ENCODE results near the gene SLC1A3.
"Not testable (repeated sequence)": the region's sequence is repeated elsewhere in the genome, so short reads cannot be mapped to it uniquely, and the experiment has no call there.

SLC1A3 gene

DNA sequence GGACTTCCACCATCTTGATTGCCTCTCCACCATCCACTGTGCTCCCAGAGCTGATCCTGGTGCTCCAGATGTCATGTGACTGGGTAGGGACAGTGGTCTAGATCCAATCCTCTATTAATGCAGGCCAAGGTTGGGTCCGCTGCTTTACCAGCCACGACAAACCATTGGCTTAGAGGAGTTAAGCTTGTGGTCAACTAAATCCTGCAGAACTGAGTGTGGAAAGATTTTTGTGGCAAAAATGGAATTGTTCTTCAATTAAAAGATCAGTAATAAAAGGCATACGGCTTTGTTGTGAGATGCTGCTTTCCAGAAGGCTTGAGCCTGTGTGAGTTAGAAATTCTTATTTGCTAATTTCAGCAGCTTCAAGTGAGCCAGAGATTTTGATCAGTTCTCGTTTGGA lies 30.7 kb downstream of the SLC1A3 start:
- H3K27me3 ChIP-seq (ENCODE audit: control insufficient read depth in 1 of 2, insufficient read depth in 2 of 2, low read length in 2 of 2): no peaks in the 10 kb centered on the region
- H3K9me3 ChIP-seq (ENCODE audit: low read length): no peaks in the 10 kb centered on the region
- no peak overlapping the region for H3K9ac ChIP-seq (ENCODE audit: low read length)
- no peaks in the 10 kb centered on the region for H3K4me1 ChIP-seq (ENCODE audit: insufficient read depth, low read length)
- no peak overlapping the region for H3K4me3 ChIP-seq (ENCODE audit: low read depth in 1 of 2, low read length in 2 of 2)
- no peaks in the 10 kb centered on the region for H3K36me3 ChIP-seq (ENCODE audit: insufficient read depth, low read length)
- no peak overlapping the region for H3K27ac ChIP-seq (ENCODE audit: low read depth, low read length)

GRCh38 chr5:36637516-36637915 lies 31.1 kb downstream of the SLC1A3 start:
- H3K4me1 ChIP-seq (ENCODE audit: insufficient read depth, low read length): no peaks in the 10 kb centered on the region
- no peak overlapping the region for H3K4me3 ChIP-seq (ENCODE audit: low read depth in 1 of 2, low read length in 2 of 2)
- H3K9me3 ChIP-seq (ENCODE audit: low read length): no peaks in the 10 kb centered on the region
- H3K9ac ChIP-seq (ENCODE audit: low read length): no peak overlapping the region
- no peak overlapping the region for H3K27ac ChIP-seq (ENCODE audit: low read depth, low read length)
- H3K27me3 ChIP-seq (ENCODE audit: control insufficient read depth in 1 of 2, insufficient read depth in 2 of 2, low read length in 2 of 2): no peaks in the 10 kb centered on the region
- no peaks in the 10 kb centered on the region for H3K36me3 ChIP-seq (ENCODE audit: insufficient read depth, low read length)

DNA sequence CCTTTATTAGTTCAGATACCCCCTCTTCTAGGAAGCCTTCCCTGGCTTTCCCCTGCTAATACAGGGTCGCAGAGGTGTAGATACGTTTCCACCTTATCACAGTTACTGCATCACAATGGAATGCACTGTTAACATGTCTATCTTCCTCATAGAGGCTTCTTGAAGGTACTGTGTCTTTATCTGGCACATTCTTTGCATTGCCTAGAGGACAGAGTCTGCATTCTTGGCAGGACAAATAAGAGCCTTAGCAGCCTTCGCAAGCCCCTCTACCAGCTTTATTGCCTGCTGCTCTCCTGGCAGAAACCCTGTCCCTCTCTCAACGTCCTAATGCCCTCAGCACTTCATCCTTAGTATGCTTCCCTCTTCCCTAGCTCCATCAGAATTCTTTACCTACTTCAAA lies 31.6 kb downstream of the SLC1A3 start:
- H3K27me3 ChIP-seq (ENCODE audit: control insufficient read depth in 1 of 2, insufficient read depth in 2 of 2, low read length in 2 of 2): no peaks in the 10 kb centered on the region
- no peak overlapping the region for H3K9ac ChIP-seq (ENCODE audit: low read length)
- no peaks in the 10 kb centered on the region for H3K36me3 ChIP-seq (ENCODE audit: insufficient read depth, low read length)
- no peaks in the 10 kb centered on the region for H3K4me1 ChIP-seq (ENCODE audit: insufficient read depth, low read length)
- H3K27ac ChIP-seq (ENCODE audit: low read depth, low read length): no peak overlapping the region
- no peaks in the 10 kb centered on the region for H3K9me3 ChIP-seq (ENCODE audit: low read length)
- no peak overlapping the region for H3K4me3 ChIP-seq (ENCODE audit: low read depth in 1 of 2, low read length in 2 of 2)

- Histone ChIP-seq H3K4me1 (ENCODE audit: insufficient read depth, low read length) (no peaks in the 10 kb centered on the region), H3K36me3 (ENCODE audit: insufficient read depth, low read length) (no peaks in the 10 kb centered on the region), H3K27me3 (ENCODE audit: control insufficient read depth in 1 of 2, insufficient read depth in 2 of 2, low read length in 2 of 2) (no peaks in the 10 kb centered on the region), H3K9ac (ENCODE audit: low read length) (no peak overlapping the region), H3K4me3 (ENCODE audit: low read depth in 1 of 2, low read length in 2 of 2) (no peak overlapping the region), H3K27ac (ENCODE audit: low read depth, low read length) (no peak overlapping the region), H3K9me3 (ENCODE audit: low read length) (no peaks in the 10 kb centered on the region)
Observed at GRCh38 chr5:36640949-36641348, 34.5 kb downstream of the SLC1A3 start.

DNA sequence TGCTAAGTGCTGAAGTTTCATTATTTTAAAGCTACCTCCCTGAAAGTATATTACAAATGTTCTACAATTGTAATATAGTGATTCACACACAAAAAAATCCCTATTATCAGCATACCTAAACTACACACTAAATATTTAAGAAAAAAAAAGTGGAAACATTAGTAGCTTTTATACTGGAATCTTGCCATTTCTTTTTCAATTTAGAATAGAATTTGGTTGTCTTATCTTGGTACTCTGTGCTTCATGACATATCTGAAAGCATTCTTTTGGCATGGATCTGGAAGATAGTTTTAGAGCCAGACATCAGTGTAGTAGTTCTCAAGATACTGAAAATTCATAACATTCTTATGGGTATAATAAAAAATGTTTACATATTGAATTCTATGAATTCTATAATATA lies 35.0 kb downstream of the SLC1A3 start:
- no peaks in the 10 kb centered on the region for H3K4me1 ChIP-seq (ENCODE audit: insufficient read depth, low read length)
- no peaks in the 10 kb centered on the region for H3K27me3 ChIP-seq (ENCODE audit: control insufficient read depth in 1 of 2, insufficient read depth in 2 of 2, low read length in 2 of 2)
- H3K9me3 ChIP-seq (ENCODE audit: low read length): no peaks in the 10 kb centered on the region
- H3K36me3 ChIP-seq (ENCODE audit: insufficient read depth, low read length): no peaks in the 10 kb centered on the region
- no peak overlapping the region for H3K4me3 ChIP-seq (ENCODE audit: low read depth in 1 of 2, low read length in 2 of 2)
- no peak overlapping the region for H3K27ac ChIP-seq (ENCODE audit: low read depth, low read length)
- no peak overlapping the region for H3K9ac ChIP-seq (ENCODE audit: low read length)

- H3K4me3 ChIP-seq (ENCODE audit: low read depth in 1 of 2, low read length in 2 of 2): no peak overlapping the region
- H3K36me3 ChIP-seq (ENCODE audit: insufficient read depth, low read length): no peaks in the 10 kb centered on the region
- H3K27me3 ChIP-seq (ENCODE audit: control insufficient read depth in 1 of 2, insufficient read depth in 2 of 2, low read length in 2 of 2): no peaks in the 10 kb centered on the region
- H3K4me1 ChIP-seq (ENCODE audit: insufficient read depth, low read length): no peaks in the 10 kb centered on the region
- no peak overlapping the region for H3K9ac ChIP-seq (ENCODE audit: low read length)
- H3K9me3 ChIP-seq (ENCODE audit: low read length): no peaks in the 10 kb centered on the region
- H3K27ac ChIP-seq (ENCODE audit: low read depth, low read length): no peak overlapping the region
Observed at GRCh38 chr5:36642089-36642488, 35.7 kb downstream of the SLC1A3 start.

DNA sequence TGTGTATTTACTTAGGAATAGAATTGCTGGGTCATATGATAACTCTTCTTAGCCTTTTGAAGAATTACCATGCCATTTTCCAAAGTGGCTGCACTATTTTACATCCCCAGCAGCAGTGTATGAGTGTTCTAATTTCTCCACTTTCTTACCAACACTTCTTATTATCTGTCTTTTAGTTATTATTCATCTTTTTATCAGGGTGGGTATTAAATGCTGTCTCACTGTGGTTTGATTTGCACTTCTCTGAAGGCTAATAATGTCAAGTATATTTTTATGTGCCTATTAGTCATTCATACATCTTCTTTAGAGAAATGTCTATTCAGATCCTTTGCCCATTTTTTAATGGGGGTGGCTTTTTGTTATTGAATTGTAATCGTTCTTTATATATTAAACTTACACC lies 36.8 kb downstream of the SLC1A3 start:
- Histone ChIP-seq H3K9me3 (ENCODE audit: low read length) (no peaks in the 10 kb centered on the region), H3K4me3 (ENCODE audit: low read depth in 1 of 2, low read length in 2 of 2) (no peak overlapping the region), H3K4me1 (ENCODE audit: insufficient read depth, low read length) (no peaks in the 10 kb centered on the region), H3K36me3 (ENCODE audit: insufficient read depth, low read length) (no peaks in the 10 kb centered on the region), H3K27ac (ENCODE audit: low read depth, low read length) (no peak overlapping the region), H3K27me3 (ENCODE audit: control insufficient read depth in 1 of 2, insufficient read depth in 2 of 2, low read length in 2 of 2) (no peaks in the 10 kb centered on the region), H3K9ac (ENCODE audit: low read length) (no peak overlapping the region)

- H3K4me1 ChIP-seq (ENCODE audit: insufficient read depth, low read length); H3K9ac ChIP-seq (ENCODE audit: low read length); H3K36me3 ChIP-seq (ENCODE audit: insufficient read depth, low read length); H3K4me3 ChIP-seq (ENCODE audit: low read depth in 1 of 2, low read length in 2 of 2); H3K27me3 ChIP-seq (ENCODE audit: control insufficient read depth in 1 of 2, insufficient read depth in 2 of 2, low read length in 2 of 2); H3K27ac ChIP-seq (ENCODE audit: low read depth, low read length); H3K9me3 ChIP-seq (ENCODE audit: low read length): not testable (repeated sequence)
Observed at GRCh38 chr5:36643841-36644240, 37.4 kb downstream of the SLC1A3 start.

DNA sequence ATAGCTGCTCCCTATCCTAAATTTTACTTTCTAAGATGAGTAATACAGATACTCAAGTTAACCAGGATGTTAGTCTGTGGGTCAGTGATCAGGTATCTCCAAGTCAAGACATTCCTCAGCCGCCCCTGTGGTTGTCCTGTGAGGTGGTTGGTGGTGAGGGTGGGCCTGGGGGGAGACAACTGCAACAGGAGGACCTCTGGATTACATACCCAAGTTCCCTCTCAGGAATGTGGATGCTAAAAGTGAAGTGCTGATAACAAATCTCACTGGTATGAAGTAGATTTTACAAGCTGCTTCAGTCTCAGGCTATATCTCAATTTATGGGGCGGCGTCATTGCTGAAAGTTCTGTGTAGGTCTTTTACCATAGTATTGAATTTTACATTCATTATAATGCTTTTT lies 38.3 kb downstream of the SLC1A3 start:
- no peak overlapping the region for H3K27ac ChIP-seq (ENCODE audit: low read depth, low read length)

DNA sequence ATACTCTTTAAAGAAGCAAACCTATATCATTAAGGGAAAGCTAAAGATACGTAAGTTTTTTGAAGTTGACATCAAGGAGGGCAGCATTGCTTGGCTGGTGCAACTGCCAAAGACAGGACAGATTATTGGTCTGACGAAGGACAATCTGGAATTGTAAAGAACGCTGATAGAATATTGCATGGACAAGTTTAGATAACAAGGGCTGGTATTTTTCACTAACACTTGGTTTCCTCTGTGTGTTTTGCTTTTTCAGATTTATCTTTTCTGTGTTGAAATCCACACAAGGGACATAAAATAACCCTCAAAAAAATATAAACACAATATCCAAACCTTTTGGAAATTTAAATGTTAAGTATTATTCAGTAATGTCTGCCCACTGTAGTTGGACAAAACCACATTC lies 39.7 kb downstream of the SLC1A3 start:
- no peaks in the 10 kb centered on the region for H3K36me3 ChIP-seq (ENCODE audit: insufficient read depth, low read length)
- H3K9me3 ChIP-seq (ENCODE audit: low read length): no peaks in the 10 kb centered on the region
- no peaks in the 10 kb centered on the region for H3K4me1 ChIP-seq (ENCODE audit: insufficient read depth, low read length)
- no peaks in the 10 kb centered on the region for H3K27me3 ChIP-seq (ENCODE audit: control insufficient read depth in 1 of 2, insufficient read depth in 2 of 2, low read length in 2 of 2)
- no peak overlapping the region for H3K27ac ChIP-seq (ENCODE audit: low read depth, low read length)
- H3K9ac ChIP-seq (ENCODE audit: low read length): no peak overlapping the region
- no peak overlapping the region for H3K4me3 ChIP-seq (ENCODE audit: low read depth in 1 of 2, low read length in 2 of 2)

More for the DNA sequence above, 38.3 kb downstream of the SLC1A3 start:
- H3K4me3 ChIP-seq (ENCODE audit: low read depth in 1 of 2, low read length in 2 of 2): no peak overlapping the region
- no peaks in the 10 kb centered on the region for H3K9me3 ChIP-seq (ENCODE audit: low read length)
- no peaks in the 10 kb centered on the region for H3K36me3 ChIP-seq (ENCODE audit: insufficient read depth, low read length)
- no peaks in the 10 kb centered on the region for H3K4me1 ChIP-seq (ENCODE audit: insufficient read depth, low read length)
- H3K9ac ChIP-seq (ENCODE audit: low read length): no peak overlapping the region
- no peaks in the 10 kb centered on the region for H3K27me3 ChIP-seq (ENCODE audit: control insufficient read depth in 1 of 2, insufficient read depth in 2 of 2, low read length in 2 of 2)

DNA sequence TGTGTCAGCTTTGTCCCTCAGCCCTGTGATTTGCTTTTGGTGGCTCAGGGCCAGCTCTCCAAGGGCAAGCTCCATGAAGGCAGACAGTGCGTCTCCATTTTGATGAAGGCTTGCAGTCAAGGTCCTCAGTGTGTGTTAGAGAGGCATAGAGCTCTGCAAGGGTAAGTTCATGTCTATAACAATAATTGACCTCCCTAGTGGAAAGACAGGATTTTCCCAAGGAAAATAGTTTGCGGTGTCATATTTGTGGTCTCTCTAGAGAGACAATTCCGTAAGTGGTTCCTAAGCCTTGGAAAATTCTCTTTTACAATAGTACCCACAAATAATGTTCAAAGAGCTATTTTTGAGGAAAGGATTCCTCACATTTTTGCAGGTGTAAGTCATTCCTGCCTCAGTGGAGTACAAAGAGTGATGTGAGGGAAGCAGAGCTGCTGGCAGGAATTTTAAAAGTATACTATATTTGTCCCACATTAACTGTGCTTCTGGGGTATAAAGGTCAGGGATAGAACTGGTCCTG lies 40.2 kb downstream of the SLC1A3 start:
- Histone ChIP-seq H3K27me3 (ENCODE audit: control insufficient read depth in 1 of 2, insufficient read depth in 2 of 2, low read length in 2 of 2) (no peaks in the 10 kb centered on the region), H3K36me3 (ENCODE audit: insufficient read depth, low read length) (no peaks in the 10 kb centered on the region), H3K4me1 (ENCODE audit: insufficient read depth, low read length) (no peaks in the 10 kb centered on the region), H3K9me3 (ENCODE audit: low read length) (no peaks in the 10 kb centered on the region), H3K9ac (ENCODE audit: low read length) (no peak overlapping the region), H3K4me3 (ENCODE audit: low read depth in 1 of 2, low read length in 2 of 2) (no peak overlapping the region), H3K27ac (ENCODE audit: low read depth, low read length) (no peak overlapping the region)

- Histone ChIP-seq H3K27me3 (ENCODE audit: control insufficient read depth in 1 of 2, insufficient read depth in 2 of 2, low read length in 2 of 2) (no peaks in the 10 kb centered on the region), H3K4me1 (ENCODE audit: insufficient read depth, low read length) (no peaks in the 10 kb centered on the region), H3K27ac (ENCODE audit: low read depth, low read length) (no peak overlapping the region), H3K4me3 (ENCODE audit: low read depth in 1 of 2, low read length in 2 of 2) (no peak overlapping the region), H3K9ac (ENCODE audit: low read length) (no peak overlapping the region), H3K36me3 (ENCODE audit: insufficient read depth, low read length) (no peaks in the 10 kb centered on the region), H3K9me3 (ENCODE audit: low read length) (no peaks in the 10 kb centered on the region)
Observed at GRCh38 chr5:36647046-36647445, 40.6 kb downstream of the SLC1A3 start.

All from muscle layer of colon (tissue), 2 donors.